Anterior cingulate cortex (tissue), 58 donors: ENCODE measurements around the gene OVOL1.
"Not testable (repeated sequence)": the region's sequence is repeated elsewhere in the genome, so short reads cannot be mapped to it uniquely, and the experiment has no call there.

Source experiments
- DNase-seq, 58 donors: peaks; one replicate each; lab custom pipeline; 2025; lab: John Stamatoyannopoulos, UW

The OVOL1 gene

DNA sequence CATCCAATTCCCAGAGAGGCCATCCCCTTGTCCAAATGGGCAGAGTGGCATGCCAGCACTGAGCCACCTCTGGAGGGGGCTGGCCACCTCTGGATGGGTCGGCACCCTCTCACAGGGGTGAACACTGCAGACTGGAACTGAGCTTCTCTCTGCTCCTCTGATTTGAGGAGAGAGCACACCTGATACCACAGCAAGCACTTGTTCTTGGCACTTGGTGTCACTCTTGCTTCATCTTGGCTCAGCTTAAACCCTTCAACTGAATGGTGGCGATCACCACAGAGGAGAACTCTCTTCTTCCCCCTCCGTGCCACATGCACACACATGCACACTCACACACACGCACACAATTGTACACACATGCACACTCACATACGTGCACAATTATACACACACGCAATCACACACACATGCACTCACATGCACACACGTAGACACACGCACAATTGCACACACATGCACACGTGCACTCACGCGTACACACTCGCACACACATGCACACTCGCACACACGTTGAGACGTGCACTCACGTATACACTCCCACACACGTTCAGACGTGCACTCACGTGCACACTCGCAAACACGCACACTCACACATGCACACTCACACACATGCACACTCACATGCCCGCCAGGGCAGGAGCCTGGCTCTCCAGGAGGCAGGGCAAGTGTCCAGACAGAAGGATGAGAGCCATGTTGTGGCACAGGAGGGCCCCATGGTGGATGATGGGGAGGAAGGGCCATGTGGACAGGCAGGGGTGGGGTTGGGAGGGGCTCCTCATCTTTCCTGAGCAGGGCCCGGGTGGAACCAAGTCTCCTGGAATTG is 23.4 kb downstream of the OVOL1 start:
- DNase-seq = no peak

DNA sequence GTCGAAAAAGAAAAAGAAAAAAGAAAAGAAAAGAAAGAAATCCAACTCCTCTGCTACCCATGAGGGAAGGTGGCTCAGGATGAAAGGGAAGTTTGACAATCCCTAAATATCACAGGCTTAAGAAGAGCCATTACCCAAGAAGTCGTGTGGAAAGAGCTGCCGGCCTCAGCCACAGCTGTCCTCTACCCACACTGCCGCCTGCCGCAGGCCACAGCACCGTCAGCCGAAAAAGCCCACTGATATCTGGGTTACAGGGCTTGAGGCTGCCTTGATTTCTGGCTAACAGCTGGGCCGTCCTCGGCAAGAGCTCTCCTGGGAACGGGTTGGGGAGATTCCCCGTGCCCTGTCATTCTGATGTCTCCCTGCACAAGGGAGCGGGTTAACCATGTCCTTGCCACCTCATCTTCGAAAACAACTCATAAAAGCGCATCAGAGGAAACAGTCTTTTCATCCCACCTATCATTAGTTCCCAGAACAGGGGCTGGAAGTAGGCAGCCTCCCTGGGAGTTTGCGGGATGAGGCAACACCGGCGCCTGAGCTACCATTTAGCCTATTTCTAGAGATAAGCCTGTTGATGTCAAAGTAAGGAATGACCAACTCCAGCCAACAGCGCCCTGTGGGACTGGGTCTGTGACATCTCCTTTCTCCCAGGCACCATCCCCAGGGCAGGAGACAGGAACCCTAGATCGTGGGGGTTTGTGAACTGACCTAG is 25.1 kb downstream of the OVOL1 start:
- DNase-seq = no peak

DNA sequence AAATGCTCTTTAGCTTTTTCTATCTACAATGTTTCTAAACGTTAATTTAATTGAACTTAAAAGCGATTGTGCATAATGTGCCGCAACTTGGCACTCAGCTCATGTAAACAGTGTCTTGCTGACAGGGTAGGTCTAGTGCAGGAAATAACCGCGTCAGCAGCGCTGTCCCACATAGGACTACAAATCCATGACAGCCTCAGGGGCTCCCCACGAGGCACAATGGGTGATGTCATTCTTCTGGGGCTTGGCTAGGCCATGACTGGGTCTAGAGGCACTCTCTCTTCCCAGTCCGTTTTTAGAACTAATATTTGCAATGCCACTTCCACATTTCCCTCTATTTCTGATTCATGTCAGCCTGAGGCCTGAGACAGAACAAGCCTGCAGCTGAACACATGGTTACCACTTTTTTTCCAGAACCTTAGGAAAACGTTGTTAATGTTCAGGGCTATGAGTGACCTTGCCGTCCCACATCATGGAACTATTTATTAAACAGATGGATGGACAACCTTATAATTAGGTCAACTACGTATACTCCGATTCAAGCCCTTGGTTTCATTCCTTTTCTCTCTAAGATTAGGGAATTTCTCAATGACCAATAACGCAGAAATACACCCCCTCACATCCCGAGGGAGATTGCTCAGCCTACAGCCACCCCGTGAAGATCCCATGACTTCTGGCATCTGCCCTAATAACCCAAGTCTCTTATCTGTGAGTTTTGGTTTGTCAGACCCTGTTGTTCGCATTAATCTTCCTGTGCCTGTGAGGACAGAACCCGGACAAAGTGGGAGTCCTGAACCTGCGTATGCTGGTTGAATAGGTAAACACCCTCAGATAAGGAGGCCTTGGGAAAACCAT is 27.5 kb downstream of the OVOL1 start:
- DNase-seq = peak in 7 of 58 donors; percentile 5 to 23 (median 8)

DNA sequence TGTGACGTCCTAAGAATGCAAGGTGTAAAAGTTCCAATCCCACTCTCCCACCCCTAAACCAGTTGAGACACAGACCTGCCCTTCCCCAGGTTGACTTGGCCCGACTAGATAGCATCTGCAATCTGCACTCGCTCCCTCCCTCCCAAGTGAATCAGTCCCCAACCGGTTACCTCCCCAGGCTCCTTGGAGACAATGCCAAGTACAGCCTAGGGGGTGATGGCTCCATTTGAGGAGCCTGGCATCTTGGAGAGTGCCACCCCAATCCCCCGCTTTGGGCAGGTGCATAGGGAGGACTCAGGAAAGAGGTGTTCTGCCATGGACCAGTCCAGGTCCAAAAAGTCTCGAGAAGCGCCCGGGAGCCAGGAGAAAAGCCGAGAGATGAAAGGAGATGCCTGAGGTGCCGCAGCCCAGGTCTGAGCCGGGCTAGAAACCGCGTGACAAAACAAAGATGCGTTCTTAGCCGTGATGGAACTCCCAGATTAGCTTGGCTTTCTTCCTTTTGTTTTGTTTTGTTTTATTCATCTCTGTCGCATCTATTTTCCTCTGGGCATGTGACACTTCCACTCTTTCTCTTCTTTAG is 28.2 kb downstream of the OVOL1 start:
- no peak for DNase-seq

DNA sequence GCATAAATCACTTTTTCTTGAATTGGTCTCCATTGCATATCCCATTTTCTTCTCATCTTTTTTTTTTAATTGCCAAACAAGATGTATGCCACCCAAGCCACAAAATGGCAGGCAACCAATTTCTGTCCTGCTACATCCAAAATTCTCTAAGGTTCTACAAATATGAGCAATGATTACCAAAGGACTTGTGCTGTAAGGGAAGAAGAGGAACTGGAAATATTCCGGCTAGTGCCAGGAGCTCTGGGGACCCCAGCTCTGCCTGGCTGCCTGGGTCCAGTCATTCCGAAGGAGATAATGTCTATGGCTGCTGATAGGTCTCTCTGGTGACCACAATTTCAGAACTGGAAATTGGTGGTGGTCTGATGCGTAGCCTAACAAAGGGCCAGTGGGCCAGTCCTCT is 29.8 kb downstream of the OVOL1 start:
- DNase-seq = no peak

DNA sequence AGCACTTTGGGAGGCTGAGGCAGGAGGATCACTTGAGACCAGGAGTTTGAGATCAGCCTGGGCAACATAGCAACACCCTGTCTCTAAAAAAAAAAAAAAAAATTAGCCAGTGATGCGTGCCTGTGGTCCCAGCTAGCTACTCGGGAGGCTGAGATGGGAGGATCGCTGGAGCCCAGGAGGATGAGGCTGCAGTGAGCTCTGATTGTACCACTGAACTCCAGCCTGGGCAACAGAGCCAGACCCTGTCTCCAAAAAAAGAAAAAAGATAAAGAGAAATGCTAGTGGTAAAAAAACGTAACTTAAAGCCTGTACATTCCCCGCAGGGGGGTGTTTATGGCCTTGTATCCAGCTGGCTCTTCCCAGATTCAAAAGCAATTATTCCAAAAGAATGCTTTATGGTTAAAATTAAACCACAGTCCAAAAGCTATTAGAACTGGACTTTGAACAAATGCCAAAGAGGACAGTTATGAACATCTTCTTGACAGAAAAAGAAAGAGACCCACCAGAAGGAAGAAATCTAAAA is 30.5 kb downstream of the OVOL1 start:
- DNase-seq = no peak

DNA sequence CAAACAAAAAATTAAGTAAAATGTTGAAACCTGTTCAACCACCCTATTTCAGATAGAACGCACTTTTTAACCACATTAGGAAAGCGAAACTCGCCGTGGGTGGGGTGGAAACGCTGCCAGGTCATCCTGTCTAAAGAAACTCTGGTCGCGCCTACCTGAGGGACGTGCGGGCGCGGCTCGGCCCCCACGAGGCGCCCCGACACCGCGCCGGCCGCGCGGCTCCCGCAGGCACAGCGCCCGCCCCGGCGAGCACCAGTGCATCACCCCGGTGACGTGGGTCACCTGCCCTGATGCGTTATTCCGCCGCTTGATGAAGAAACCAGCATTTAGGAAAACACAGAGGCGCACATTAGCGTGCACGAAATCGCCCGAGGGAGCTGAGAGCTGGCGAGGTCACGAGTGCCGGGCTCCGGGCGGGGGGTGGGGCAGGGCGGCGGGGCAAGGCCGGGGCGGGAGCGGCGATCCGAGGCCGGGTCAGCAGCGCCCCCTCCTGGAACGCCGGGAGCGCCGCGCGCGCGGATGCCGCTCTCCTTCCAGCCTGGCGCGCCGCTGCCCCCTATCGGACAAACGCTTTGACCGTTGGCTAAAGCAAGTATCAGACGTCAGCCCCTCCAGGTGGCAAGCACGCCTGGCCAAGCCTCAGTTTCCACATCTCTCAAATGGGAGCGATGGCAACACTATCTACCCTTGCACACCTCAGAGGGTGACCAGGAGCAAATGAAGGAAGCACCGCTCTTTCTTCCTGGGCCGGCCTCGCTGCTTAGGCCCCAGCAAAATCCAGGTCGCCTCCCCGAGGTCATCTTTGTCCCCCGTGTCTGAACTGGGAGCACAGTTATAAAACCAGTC is 31.2 kb downstream of the OVOL1 start:
- DNase-seq = peak; percentile 29 to 97 (median 85)

DNA sequence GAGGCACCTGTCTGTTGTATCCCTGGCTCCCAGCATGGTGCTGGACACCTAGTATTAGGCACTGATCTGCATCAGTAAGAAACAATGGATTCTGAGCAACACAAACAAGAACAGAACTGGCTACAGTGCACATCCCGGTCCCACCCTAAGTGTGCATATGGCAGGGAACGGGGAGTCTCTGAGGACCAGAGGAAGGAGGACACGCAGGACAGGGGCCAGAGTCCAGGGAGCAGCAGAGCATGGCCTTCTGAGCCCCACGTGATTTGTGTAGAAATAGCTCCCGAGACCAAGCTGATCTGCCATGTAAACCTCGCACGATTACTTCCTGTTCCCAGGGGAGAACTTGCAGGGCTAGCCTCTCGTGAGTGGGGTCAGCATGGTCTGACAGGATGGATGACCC is 34.2 kb downstream of the OVOL1 start:
- no peak for DNase-seq

DNA sequence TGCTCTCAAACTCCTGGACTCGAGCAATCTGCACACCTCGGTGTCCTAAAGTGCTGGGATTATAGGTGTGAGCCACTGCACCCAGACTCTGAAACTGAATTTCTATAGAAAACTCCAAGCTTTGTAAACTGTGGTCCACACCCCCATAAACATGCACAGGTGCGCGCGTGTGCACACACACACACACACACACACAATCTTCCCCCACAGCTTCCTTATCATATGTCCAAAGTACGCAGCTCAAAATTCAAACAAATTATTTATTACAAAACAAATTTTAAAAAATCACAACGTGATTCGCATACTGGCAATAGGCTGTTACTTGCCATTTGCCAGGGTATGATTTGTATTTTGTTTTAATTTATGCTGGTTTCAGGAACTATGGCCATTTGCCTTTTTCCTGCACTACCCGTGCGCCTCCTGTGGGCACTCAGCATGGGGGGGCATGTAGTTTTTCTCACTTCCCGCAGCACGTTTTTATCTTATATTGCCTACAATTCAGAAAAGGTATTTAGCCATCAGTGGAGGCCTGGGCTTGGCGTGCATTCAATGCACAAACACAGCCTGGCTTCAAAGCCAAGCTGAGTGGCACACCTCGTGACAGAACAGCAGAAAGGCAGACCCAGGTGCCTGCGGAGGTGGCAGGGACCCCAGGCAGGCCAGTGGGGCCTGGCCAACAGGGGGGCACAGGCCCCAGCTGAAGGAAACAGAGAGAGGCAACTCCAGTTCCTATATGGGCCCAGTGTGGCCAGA is 36.1 kb downstream of the OVOL1 start:
- no peak for DNase-seq

DNA sequence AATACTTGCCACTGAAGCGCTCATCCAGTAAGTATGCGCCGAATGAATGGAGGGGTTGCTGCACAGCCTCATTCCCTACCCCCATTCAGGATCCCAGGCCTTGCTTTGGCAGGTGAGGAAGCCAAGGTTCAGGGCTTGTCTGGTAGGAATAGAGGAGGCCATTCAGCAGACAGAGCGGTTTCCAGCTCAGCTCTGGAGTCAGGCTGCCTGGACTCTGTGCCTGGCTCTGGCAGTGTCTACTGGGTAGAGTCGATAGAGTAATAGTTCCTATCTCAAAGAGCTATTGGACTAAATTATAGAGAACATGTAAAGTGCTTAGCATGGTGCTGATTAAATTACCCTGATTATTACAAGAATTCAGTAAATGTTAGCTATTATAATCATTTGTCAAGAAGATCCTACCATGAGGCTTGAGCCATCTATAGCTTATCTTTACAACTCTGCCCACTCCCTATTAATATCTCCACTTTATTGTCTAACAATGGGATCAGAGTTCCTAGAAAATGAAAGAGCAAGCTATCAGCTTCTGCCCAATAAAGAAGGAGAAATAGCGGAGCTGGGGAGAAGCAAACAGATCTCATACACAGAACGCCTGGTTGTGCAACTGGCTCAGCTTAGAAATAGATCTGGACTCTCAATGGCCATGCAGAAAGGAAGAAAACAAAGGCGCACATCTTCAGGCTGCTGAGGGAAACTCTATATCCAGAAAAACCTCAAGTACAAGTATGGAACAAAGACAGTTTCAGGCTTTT is 40.3 kb downstream of the OVOL1 start:
- no peak for DNase-seq

DNA sequence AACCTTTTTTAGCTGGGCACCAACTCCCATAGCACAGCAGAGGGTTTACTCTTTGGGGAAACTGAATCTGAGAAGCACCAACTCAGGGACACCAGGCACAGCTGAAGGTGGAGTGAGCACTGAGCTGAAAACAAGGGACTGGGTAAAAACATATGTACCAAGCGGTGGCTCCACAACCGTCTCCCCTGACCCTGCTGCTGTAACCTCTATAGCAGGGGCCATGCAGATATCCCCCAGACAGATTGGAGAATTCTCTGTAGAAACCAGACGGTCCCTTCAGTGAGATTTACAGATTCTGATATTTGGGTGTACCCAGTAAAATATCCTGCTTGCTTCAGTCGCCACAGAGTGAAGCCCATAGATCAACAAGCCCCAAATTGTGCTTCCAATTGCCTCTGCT is 42.6 kb downstream of the OVOL1 start:
- DNase-seq = no peak

DNA sequence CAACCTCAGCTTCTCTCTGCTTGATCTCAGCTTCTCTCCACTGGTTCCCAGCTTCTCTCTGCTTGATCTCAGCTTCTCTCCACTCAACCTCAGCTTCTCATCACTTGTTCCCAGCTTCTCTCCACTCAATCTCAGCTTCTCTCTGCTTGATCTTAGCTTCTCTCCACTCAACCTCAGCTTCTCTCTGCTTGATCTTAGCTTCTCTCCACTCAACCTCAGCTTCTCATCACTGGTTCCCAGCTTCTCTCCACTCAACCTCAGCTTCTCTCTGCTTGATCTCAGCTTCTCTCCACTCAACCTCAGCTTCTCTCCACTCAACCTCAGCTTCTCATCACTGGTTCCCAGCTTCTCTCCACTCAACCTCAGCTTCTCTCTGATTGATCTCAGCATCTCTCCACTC is 45.4 kb downstream of the OVOL1 start:
- not testable (repeated sequence) for DNase-seq

DNA sequence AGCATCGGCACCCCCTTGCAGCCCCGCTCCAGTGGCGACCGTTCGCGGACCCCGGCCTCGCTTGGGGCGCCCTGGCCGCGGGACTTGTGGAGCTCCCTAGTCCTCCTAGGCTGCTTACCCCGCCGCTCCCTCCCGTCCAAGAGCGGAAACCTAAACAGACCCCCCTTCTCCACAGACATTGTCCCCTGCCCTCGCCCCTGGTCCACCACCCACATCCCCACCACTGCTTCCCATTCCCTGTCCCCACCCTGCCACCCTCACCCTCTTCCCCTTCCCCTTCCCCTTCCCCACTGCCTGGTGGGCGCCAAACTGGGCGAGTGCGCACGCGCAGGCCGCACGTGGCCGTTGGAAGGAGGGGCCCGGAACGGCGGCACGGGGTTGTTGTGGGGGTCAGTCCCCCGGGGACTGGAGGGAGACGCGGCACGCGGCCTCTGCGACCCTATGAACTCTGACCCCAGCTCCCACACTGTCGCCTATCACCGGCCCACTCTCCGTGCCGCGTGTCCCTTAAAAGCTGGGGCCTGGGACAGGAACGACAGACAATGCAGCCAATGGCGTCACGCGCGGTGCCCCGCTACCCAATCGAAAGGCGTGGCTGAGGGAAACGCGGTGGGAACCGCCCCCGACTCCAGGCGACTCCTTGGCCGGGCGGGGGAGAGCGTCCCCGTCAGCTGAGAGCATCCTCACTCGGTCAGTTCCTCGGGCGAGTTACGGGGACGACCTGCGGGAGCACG is 46.6 kb downstream of the OVOL1 start, which contains the start of gene SNX32:
SNX32 (plus strand) TSS at position 667 of the 734 bp plus-strand sequence. CDS start 103 bp downstream, outside the sequence.
- DNase-seq = peak; percentile 59 to 97 (median 92)

DNA sequence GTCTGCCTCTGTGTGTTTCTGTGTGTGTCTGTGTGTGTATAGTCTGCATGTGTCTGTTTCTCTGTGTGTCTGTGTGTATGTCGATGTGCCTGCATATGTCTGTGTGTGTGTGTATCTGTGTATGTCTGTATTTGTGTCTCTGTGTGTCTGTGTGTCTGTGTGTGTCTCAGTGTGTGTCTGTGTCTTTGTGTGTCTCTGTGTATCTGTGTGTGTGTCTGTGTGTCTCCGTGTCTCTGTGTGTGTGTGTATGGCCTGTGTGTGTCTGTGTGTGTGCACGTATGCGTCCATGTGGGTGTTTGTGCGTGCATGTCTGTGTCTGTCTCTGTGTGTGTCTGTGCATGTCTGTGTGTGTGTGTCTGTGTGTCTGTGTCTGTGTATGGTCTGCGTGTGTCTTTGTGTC is 47.3 kb downstream of the OVOL1 start:
- DNase-seq = no peak

DNA sequence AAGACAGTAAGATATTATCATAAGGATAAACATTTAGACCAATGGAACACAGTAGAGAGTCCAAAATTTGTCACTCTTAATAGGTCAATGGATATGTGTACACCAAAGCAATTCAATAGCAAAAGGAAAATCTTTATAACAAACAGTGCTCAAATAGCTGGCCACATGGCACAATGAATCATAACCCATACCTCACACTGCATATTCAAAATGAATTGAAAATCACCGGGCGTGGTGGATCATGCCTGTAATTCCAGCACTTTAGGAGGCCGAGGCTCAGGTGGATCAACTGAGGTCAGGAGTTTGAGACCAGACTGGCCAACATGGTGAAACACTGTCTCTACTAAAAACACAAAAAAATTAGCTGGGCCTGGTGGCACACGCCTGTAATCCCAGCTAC is 55.3 kb downstream of the OVOL1 start:
- no peak for DNase-seq

DNA sequence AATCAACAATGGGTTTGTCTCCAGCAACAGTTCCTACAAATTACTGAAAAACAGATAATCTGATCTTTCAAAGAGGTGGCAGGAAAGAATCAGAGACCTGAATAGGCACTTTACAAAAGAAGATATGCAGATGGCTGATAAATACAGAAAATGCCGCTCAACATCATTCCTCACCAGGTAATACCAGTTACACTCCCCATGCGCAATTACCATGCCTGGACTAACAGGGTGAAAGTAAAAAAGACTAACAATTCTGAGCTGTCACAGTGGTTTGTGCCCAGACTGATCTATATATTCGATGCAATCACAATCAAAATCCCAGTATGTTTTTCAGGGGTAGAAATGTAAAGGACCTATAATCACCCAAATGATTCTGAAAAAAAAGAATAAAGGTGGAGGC is 56.9 kb downstream of the OVOL1 start:
- no peak for DNase-seq

DNA sequence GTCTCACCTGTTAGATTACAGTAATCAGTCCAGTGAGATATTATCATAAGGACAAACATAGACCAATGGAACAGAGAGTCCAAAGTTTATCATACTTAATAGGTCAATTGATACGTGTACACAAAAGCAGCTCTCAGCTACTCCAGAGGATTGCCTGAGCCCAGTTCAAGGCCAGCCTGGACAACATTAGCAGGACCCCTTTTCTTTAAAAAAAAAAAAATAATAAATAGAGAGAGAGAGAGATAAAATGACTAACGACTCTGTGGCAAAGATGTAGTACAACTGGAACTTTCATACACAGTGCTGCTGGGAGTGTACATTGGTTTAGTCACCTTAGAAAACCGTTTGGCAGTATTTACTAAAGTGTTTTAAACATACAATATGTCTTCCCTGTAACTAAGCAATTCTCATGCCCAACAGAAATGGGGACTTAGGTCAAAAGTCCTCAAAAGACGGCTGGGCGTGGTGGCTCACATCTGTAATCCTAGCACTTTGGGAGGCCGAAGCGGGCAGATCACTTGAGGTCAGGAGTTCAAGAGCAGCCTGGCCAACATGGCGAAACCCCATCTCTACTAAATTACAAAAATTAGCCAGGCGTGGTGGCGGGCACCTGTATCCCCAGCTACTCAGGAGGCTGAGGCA is 57.5 kb downstream of the OVOL1 start:
- no peak for DNase-seq
